Umbilical cord (tissue), 2 donors: ENCODE results near the gene MVD. TPM values are rescaled to one million over a fixed set of nuclear protein-coding genes. Genes with fewer than 3 reads are reported as not detected.
A peak's percentile ranks its signal among the peaks of the same experiment; 100 is the strongest.

Source experiments
- DNase-seq: peaks from one replicate; pipeline ENCODE4 v3.0.0-alpha.2; 2015; ENCODE audit warnings: low spot score
- total RNA-seq: library from RNA; depleted of rRNA; stranded (reverse); fragments of >200 nt; gene quantifications from one replicate; pipeline ENCODE4 v1.2.3, GENCODE V29; 2014; ENCODE audit warnings: low replicate concordance; ENCODE audit not compliant: insufficient read depth

MVD gene
- total RNA-seq, 1 donor from 2014 or later: 21.4 TPM

DNA sequence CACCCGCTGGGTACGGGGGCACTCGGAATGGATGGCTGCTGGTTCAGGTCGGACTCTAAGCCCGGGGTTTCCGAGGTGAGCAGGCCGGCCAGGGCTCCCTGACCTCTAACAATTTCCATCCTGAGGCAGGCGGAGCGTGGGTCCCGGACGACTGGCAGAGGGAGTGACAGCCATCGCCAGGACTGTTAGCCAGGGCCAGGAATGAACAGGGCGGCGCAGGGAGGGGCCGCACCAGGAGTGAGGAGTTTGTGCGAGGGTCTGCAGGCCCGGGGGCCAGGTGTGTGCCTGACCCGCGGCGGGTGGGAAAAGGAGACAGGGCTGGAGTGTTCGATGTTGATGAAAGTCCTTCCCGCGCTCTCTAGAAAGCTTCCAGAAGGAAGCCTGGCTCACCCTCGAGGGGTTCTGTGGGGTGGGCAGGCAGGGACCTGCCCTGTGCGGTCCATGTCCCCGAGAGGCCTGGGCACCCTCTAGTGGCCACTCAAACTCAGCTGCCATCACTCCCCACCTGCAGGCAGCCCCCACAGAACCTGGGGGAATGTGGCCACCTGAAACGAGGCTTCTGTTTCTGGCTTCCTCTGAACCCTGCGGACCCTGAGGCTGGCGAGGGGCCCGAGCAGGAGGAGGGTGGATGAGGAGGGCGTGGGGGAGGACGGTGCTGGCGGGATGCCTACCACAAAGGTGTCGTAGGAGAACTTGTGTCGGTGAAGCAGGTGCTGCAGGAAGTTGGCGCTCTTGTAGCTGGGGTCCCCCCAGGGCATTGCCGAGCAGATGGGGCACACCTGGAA, 35.1 kb upstream of the MVD start:
- no peak for DNase-seq

DNA sequence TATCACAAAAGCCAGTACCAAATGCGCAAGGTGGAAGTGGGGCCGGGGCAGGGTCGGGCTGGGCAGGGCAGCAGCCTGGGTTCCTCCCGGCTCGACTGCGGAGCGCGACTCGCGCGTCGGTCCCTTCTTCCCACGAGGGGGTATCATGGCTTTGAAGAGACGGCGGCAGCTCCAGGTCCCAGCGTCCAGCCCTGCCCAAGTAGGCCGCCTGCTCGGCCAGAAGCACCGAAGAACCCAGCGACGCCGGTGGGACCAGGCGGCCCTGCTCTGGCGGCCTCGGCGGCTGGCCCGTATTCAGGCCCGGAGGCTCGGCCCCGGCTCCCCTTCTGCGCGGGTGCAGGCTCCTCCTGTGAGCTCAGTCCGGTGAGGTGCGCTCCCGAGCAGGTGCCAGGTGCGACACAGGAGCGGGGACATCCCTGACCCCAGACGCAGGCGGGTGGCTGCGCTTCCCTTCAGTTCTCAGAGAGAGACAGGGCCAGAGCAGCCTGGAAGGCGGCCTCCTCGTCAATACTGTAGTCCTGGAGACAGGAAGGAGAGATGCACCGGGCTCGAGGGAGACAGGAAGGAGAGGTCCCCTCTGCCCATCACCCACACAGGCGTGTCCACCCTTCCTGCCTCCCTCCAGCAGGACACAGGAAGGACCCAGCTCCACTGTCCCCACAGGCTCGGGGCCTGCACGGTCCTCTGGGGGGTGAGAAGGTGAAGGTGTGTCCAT, 34.4 kb upstream of the MVD start:
- DNase-seq: no peak

- DNase-seq: no peak
These were observed 33.5 kb upstream of the MVD start for GRCh38 chr16:88696441-88696840.

- DNase-seq: no peak
These were observed 32.9 kb upstream of the MVD start for GRCh38 chr16:88695753-88696152.

DNA sequence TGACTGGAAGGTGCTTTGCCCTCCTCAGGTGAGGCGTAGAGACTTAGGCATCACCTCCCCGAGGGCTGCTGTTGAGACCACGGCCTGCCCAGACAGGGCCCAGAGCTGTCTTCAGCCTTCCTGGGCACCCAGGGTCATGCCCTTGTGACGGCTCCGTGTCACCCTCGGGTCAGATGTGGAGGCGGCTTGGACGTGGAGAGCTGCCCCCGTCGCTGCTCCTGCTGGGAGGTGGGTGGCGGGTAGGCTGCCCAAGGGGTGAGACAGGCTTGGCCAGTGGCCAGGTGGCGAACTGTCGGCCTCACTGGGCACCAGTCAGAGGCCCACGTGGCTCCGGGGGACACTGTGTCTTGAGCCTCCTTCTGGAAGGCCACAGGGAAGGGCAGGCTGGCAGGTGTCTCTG, 32.3 kb upstream of the MVD start:
- no peak for DNase-seq

DNA sequence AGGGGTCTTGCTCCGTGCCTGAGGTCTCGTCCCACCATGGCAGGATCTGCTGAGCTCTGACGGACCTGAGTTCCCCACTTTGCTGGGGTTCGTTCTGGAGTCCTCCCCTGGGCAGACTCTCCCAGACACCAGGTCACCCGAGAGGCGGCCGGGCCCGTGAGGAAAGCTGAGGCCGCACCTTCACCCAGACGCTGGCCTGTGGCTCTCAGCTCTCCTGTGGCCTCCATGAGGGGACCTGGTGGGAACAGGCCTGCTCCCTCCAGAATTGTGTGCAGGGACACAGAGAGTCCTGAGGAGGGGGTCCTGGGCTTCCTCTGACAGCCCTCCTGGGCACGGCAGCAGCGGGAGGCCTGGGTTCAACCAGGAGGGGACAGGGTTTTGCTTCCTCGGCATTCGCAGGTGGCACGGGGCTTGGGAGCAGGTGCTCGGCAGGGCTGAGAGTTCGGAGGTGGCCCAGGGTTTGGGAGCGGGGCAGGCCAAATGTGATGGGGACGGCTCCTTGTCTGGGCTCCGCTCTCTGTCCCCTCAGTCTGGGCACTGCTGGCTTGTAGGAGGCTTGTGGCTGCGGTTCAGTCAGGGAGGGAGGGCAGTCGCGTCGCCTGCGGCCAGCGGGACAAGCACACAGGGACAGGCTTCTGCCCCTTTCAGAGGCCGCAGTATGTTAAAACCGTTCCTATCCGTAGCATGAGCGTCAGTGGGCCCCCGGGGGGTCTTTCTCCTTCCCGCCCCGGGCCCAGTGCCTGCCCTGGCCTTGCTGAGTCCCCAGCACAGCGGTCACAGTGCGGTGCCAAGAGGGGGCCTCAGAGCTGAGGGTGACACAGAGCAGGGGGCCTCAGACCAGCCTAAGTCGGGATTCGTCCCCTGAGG, 31.6 kb upstream of the MVD start:
- no peak for DNase-seq

GRCh38 chr16:88693420-88694177, 30.7 kb upstream of the MVD start:
- no peak for DNase-seq

- no peak for DNase-seq
These were observed 30.0 kb upstream of the MVD start for GRCh38 chr16:88692861-88693260.

DNA sequence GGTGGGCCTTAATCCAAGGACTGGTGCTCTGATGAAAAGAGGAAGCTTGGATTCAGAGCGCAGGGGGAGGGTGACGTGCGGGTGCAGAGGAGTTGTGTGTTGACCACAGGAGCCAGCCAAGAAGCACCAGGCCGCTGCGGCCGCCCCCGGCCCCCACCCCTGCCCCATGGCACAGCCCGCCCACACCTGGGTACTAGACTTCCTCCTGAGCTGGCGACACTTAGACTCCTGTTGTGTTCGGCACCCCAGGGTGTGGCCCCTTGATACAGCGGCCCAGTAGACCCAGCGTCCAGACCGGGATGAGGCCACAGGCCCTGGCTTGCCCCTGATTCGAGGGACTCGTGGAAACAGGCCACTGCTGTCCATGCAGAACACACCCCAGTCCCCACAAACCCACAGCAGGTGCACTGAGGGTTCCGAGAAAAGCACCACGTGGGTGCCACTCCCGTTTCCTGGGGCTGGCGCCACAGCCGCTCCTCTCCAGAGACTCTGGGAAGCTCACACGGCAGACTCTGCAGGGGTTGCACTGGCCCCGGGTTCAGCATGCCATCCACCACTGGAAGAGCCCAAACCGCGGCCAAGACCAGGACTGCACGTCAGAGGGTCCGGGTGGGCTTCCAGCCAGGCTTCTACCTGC, 29.2 kb upstream of the MVD start:
- DNase-seq: no peak

GRCh38 chr16:88691129-88691813, 28.4 kb upstream of the MVD start:
- DNase-seq: no peak

- DNase-seq: no peak
These were observed 27.6 kb upstream of the MVD start for GRCh38 chr16:88690341-88691128.

DNA sequence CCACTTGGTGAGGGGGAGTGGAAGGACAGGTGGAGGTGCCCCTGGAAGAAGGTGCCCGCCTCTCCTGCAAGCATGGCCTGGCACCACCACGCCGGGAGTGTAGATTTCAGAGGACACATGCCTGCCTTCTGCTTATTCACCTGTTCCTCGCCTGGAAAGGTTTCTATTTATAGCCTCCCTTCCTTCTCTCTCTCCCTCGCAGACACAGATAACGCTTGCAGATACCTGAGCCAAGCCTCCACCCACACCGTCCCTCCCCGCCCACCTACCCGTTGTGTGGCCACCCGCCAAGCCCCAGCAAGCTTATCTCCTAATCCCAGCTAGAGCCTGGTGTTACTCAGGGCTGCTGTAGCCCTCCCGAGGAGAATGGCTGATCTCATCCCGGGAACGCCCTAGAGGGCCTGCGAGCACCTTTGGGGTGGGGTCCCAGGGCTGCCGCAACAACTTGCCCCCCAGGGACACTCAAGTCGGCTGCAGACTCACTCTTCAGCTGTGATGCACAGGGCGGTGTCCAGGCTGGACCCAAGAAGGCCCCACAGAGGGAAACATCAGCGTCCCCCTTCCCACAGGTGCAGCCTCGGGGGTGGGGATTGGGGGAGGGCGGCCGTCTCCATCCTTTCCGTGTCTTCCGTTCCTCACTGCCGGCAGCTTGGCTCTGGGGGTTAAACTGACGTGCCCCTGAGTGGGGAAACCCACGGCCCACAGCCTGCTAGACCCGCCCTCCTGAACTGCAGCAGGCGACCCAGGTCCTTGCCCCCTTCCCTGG, 25.3 kb upstream of the MVD start:
- DNase-seq: peak; percentile 32

DNA sequence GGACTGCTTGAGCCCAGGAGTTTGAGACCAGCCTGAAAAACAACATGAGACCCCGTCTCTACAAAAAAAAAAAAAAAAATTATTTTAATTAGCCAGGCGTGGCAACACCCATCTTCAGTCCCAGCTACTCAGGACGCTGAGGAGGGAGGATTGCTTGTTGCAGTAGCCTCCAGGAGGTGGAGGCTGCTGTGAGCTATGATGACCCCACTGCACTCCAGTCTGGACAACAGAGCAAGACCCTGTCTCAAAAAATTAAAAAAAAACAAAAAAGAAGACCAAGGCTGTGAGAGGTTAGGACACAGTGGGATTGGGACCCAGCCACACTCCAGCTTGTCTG, 24.8 kb upstream of the MVD start:
- no peak for DNase-seq

DNA sequence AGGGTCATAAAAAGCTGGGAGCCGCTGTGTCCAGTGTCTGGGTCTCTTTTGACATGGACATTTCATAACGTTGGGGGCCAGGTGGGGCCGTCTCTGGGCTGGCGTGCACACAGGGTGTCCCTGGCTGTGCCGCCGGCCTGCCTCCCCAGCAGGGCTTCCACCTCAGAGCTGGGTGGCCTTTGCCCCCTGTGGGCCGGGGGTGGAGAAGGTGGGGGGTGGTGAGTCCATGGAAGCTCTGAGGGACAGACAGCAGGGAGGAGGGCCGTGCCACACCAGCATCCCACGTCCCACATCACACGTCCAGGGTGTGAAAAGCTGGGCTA, 24.3 kb upstream of the MVD start:
- no peak for DNase-seq

DNA sequence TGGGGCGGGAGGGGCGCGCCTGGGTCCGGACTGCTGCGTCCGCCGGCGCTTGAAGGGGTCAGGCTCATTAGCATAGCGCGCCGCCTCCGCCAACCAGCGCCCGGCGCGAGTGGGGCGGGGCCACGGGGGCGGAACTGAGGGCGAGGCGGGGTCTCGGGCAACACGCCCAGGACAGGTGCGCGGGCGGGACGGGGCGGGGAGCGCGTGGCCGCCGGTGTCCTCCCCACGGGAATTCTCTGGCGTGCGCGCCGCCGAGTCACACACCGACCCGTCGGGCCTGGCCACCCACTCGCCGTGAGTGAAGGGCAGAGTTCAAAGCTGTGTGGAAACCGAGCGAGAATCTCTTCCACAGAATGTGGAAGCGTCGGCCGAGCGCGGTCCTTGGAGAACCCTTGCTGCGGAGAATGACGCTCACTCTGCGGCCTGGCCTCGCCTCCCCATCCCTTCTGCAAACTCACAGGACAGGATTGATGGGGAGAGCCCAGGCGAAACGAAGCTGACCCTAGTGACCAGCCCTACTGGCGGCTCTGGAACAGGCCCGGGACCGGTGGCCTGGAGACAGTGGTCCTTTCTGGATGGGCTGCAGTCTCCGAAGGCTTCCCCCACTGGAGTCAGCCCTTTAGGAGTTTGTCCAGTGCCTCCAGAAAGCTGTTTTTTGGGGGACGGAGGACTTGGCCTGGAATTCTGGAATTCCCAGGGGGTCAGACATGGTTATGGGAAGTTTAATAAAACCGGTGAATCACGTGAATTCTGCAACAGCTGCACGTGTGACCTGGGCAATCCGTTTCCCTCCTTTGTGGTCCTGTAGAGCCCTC, 23.8 kb upstream of the MVD start, which contains the start of gene SNAI3:
SNAI3 (minus strand) TSS at position 69 of the 815 bp plus-strand sequence. CDS start 101 bp downstream, outside the sequence.
- peak; percentile 64 for DNase-seq

DNA sequence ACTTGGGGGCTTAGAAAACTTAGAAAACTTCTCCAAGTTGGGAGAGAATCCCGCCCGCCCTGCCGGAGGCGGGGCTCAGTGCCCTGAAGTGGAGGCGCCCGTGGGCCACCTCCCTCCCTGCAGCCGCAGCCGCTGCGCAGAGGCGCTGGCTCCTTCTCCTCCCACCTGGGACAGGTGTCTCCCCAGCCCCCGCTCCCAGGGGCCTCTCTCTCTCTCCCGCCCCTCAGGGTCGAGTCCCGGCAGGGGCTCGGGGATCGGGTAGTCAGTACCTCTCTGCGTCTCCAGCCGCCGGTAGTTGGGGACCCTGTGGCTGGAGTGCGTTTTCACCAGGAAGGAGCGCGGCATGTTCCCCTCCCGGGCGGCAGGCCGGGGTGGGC, 23.2 kb upstream of the MVD start:
- no peak for DNase-seq

DNA sequence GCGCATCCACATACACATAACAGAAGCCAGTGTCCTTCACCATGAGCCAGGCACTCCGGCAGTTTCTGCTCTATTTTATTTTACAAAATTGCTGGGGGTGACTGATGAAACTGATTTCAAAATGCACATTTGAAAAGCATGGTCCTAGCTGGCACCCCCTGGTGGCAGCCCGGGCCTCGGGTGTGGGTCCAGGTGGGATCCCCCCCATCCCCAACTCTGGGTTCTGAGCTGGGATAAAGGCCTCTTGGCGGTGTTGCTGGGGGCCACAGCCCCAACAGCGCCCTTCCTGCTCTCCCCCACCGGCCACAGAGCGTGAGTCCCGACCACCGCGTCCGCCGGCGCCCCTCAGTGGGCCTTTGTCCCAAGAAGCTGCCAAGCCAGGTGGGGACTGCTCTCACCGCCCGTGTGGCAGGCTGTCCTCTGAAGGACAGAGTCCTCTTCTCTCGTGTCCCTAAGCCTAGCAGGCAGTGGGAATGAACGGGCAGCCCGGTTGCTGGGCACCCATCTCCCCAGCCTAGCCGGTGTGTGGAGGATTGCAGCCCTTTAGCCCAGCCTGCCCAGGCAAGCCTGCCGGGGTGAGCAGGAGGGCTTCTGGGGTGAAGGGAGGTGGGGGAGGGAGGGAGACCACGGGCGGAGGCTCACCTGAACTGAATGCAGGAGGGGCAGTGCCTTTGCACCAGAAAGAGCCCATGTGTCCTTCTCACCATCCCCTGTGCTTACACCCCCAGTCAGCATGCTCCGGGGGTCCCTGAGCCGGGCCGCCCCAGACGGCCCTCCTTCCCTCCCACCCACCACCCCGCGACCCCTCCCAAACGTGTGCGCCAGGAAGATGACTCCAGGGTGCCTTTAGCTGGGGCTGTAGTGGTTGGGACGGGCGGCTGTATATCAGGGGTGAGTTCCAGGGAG, 22.5 kb upstream of the MVD start:
- DNase-seq: no peak
